ENCODE data around the gene ECHS1.

Gene ECHS1

GRCh38 chr10:133394064-133394663 is 21.0 kb upstream of the ECHS1 start, which contains the start of gene MTG1 (continued):
- TF ChIP-seq ZBTB10 (tag by site-specific recombination; IDR thresholded peaks at IDR 0.05) (peak; percentile 50; the same call in 1 of the 2 replicates), TRIM28 (IDR thresholded peaks at IDR 0.05; ENCODE audit: borderline replicate concordance, low read length) (no peak), GLI4 (tag by site-specific recombination; IDR thresholded peaks at IDR 0.05) (peak; percentile 93; the same call in 1 of the 2 replicates), ZBTB8A (tag by site-specific recombination; IDR thresholded peaks at IDR 0.05) (0 out of 2 replicates have a peak, but pooled peaks have one; percentile 34), ZNF600 (tag by site-specific recombination; IDR thresholded peaks at IDR 0.05) (peak; percentile 68), BCL11B (tag by site-specific recombination; IDR thresholded peaks at IDR 0.05; ENCODE audit: low read depth) (peak; percentile 92), ZNF391 (tag by site-specific recombination; IDR thresholded peaks at IDR 0.05; ENCODE audit: borderline replicate concordance, low read depth) (peak; percentile 88; the same call in 1 of the 2 replicates), MEIS1 (CRISPR knock-in tag; IDR thresholded peaks at IDR 0.05; ENCODE audit: borderline replicate concordance) (no peak), ZBTB48 (tag by site-specific recombination; IDR thresholded peaks at IDR 0.05) (peak; percentile 43; the same call in 1 of the 2 replicates), ZNF48 (tag by site-specific recombination; IDR thresholded peaks at IDR 0.05) (no peak), ZBTB11 (tag by site-specific recombination; conservative IDR thresholded peaks at IDR 0.05; ENCODE audit: low read depth) (peak; percentile 97), ZNF311 (tag by site-specific recombination; IDR thresholded peaks at IDR 0.05; ENCODE audit: borderline replicate concordance) (no peak), ZNF596 (tag by site-specific recombination; IDR thresholded peaks at IDR 0.05) (peak; percentile 49; the same call in 1 of the 2 replicates), ZNF645 (tag by site-specific recombination; IDR thresholded peaks at IDR 0.05) (peak; percentile 65; the same call in 1 of the 2 replicates), ZNF558 (tag by site-specific recombination; IDR thresholded peaks at IDR 0.05) (no peak), ZNF19 (tag by site-specific recombination; IDR thresholded peaks at IDR 0.05; ENCODE audit: low read depth) (no peak), KLF7 (tag by site-specific recombination; IDR thresholded peaks at IDR 0.05; ENCODE audit: borderline replicate concordance) (peak; percentile 78; the same call in 1 of the 2 replicates), ZNF138 (tag by site-specific recombination; IDR thresholded peaks at IDR 0.05; ENCODE audit: borderline replicate concordance) (no peak), ELK4 (IDR thresholded peaks at IDR 0.05; ENCODE audit: borderline replicate concordance, low read depth, low read length) (peak; percentile 54; the same call in 1 of the 2 replicates), ZNF626 (tag by site-specific recombination; IDR thresholded peaks at IDR 0.05) (no peak), ZNF426 (tag by site-specific recombination; IDR thresholded peaks at IDR 0.05) (no peak), ZNF792 (tag by site-specific recombination; IDR thresholded peaks at IDR 0.05) (no peak), ZNF548 (tag by site-specific recombination; IDR thresholded peaks at IDR 0.05) (no peak), KLF1 (tag by site-specific recombination; IDR thresholded peaks at IDR 0.05) (peak; percentile 83), ZSCAN18 (tag by site-specific recombination; IDR thresholded peaks at IDR 0.05) (no peak), ZNF398 (tag by site-specific recombination; IDR thresholded peaks at IDR 0.05) (peak; percentile 49; the same call in 1 of the 2 replicates), ZNF239 (tag by site-specific recombination; IDR thresholded peaks at IDR 0.05) (0 out of 2 replicates have a peak, but pooled peaks have one; percentile 43), ZNF155 (tag by site-specific recombination; IDR thresholded peaks at IDR 0.05) (no peak)
